Measurements from ENCODE around the gene SHD. TPM values are rescaled to one million over a fixed set of nuclear protein-coding genes. Genes with fewer than 3 reads are reported as not detected.
"Not testable (repeated sequence)": the region's sequence is repeated elsewhere in the genome, so short reads cannot be mapped to it uniquely, and the experiment has no call there.

Gene SHD
- total and polyA plus RNA-seq, 9 of the 15 experiments (the other 6 are each of a cell fraction or from before 2014, with no cell fraction given) = 0.05 to 0.62 (median 0.15) TPM; not detected in 5

- ATAC-seq; H3K9me3 ChIP-seq (replicated peaks; ENCODE audit: control insufficient read depth, insufficient read depth, low read depth, low read length); DNase-seq (ENCODE audit: extremely low read depth in 1 of 4, low spot score in 3 of 4); H3K27me3 ChIP-seq (ENCODE audit: control insufficient read depth in 2 of 2, insufficient read depth in 2 of 2, low read length in 2 of 2); BruUV-seq (replicated peaks); H3K79me2 ChIP-seq (ENCODE audit: control insufficient read depth, insufficient read depth, low read length); in situ Hi-C loops (cut with MboI); intact Hi-C loops (cut with micrococcal nuclease); H3K9me1 ChIP-seq (ENCODE audit: control insufficient read depth, insufficient read depth, low read length); POLR2A ChIA-PET; FAIRE-seq: not testable (repeated sequence)
- Histone ChIP-seq H4K20me1 (replicated peaks; ENCODE audit: control insufficient read depth, insufficient read depth, low read length) (peaks cover 13% of the 10 kb centered on the region), H2AFZ (ENCODE audit: low read depth, low read length) (peak overlapping the region; percentile 98), H3K36me3 (ENCODE audit: control insufficient read depth, insufficient read depth, low read length) (peaks cover 25% of the 10 kb centered on the region; the same call in 2 of the 3 replicates), H3K4me2 (ENCODE audit: insufficient read depth, low read length) (peak overlapping the region; percentile 97), H3K27ac (ENCODE audit: extremely low read depth, low read depth, low read length) (peak overlapping the region; percentile 100), H3K4me1 (replicated peaks in 1 of 2; ENCODE audit: control insufficient read depth in 2 of 2, insufficient read depth in 2 of 2, low read length in 2 of 2) (peaks cover 7 to 12% of the 10 kb centered on the region in 2 experiments; a peak in 4 of 5 replicates), H3K9ac (ENCODE audit: insufficient read depth in 1 of 2, low read depth in 2 of 2, low read length in 2 of 2) (peak overlapping the region in 1 of 2 experiments; percentile 98; a peak in 1 of 4 replicates), H3K4me3 (peak overlapping the region; percentile 78)
- 0 out of 2 replicates have a peak, but pooled peaks have one; percentile 12 for TF ChIP-seq ZNF121 (CRISPR knock-in tag; conservative IDR thresholded peaks at IDR 0.05)
- WGBS (ENCODE audit: insufficient coverage, low coverage, missing lambda C conversion rate) = 92% methylated on average over 6 of the region's 6 CpGs
- CTCF ChIA-PET (ENCODE audit: low intra/inter-chr PET ratio) = interaction anchor here (0.6 kb wide), 1 partner anchor 34 kb away, joined by 3 read pairs; no protein-coding TSS in a partner anchor
Measured at GRCh38 chr19:4245938-4246337, 33.1 kb upstream of the SHD start.

GRCh38 chr19:4246767-4247593 is 32.1 kb upstream of the SHD start, which contains the start of gene YJU2:
Gene YJU2, plus strand, starts transcription at chr19:4247080. Its CDS starts 67 bp downstream, at chr19:4247147.
- peak; percentile 98 for FAIRE-seq
- TF ChIP-seq ILF3 (IDR thresholded peaks at IDR 0.05; ENCODE audit: borderline replicate concordance) (no peak), CTBP1 (IDR thresholded peaks at IDR 0.05; ENCODE audit: borderline replicate concordance) (peak; percentile 80), CHCHD3 (CRISPR knock-in tag; IDR thresholded peaks at IDR 0.05) (0 out of 2 replicates have a peak, but pooled peaks have one; percentile 42), CREB5 (CRISPR knock-in tag; IDR thresholded peaks at IDR 0.05) (0 out of 2 replicates have a peak, but pooled peaks have one; percentile 45), ZBTB7A (IDR thresholded peaks at IDR 0.05; ENCODE audit: borderline replicate concordance, control insufficient read depth, low read depth, low read length) (peak; percentile 39; the same call in 1 of the 2 replicates), CBX3 (IDR thresholded peaks at IDR 0.05; ENCODE audit: borderline replicate concordance in 1 of 2, low read length in 2 of 2) (peak in 1 of 2 experiments; percentile 98; a peak in 2 of 3 replicates), NELFE (IDR thresholded peaks at IDR 0.05; ENCODE audit: insufficient read depth, insufficient read length) (no peak), ZNF263 (CRISPR knock-in tag; IDR thresholded peaks at IDR 0.05; ENCODE audit: borderline replicate concordance) (peak; percentile 95), ASH1L (IDR thresholded peaks at IDR 0.05; ENCODE audit: borderline replicate concordance, low read depth, partially characterized antibody) (peak; percentile 99), ZNF174 (CRISPR knock-in tag; IDR thresholded peaks at IDR 0.05) (no peak), TBP (optimal IDR thresholded peaks at IDR 0.05; ENCODE audit: low read depth, low read length) (peak; percentile 79)

More at GRCh38 chr19:4246767-4247593, 32.1 kb upstream of the SHD start, which contains the start of gene YJU2:
- intact Hi-C loops (cut with micrococcal nuclease) (no loop called here), in situ Hi-C loops (cut with MboI) (no loop called here)
- peaks cover 7 to 12% of the 10 kb centered on the region in 2 experiments; a peak in 4 of 5 replicates for H3K4me1 ChIP-seq (replicated peaks in 1 of 2; ENCODE audit: control insufficient read depth in 2 of 2, insufficient read depth in 2 of 2, low read length in 2 of 2)
- H3K4me2 ChIP-seq (ENCODE audit: insufficient read depth, low read length) = peak within 1 kb of the TSS; percentile 97
- H3K27me3 ChIP-seq (ENCODE audit: control insufficient read depth in 2 of 2, insufficient read depth in 2 of 2, low read length in 2 of 2) = no peaks in the 10 kb centered on the region
- WGBS (ENCODE audit: insufficient coverage, low coverage, missing lambda C conversion rate) = under 1% methylated on average over 39 of the region's 45 CpGs
- peak within 1 kb of the TSS; percentile 98 for H2AFZ ChIP-seq (ENCODE audit: low read depth, low read length)
- H3K9me3 ChIP-seq (replicated peaks; ENCODE audit: control insufficient read depth, insufficient read depth, low read depth, low read length) = peaks cover 2% of the 10 kb centered on the region; the same call in 1 of the 2 replicates
- H3K36me3 ChIP-seq (ENCODE audit: control insufficient read depth, insufficient read depth, low read length) = peaks cover 36% of the 10 kb centered on the region; the same call in 2 of the 3 replicates
- peak within 1 kb of the TSS; percentile 90 to 98 for H3K9ac ChIP-seq (ENCODE audit: insufficient read depth in 1 of 2, low read depth in 2 of 2, low read length in 2 of 2)
- H3K9me1 ChIP-seq (ENCODE audit: control insufficient read depth, insufficient read depth, low read length) = peaks cover 3% of the 10 kb centered on the region
- ATAC-seq (peak; percentile 99), DNase-seq (ENCODE audit: extremely low read depth in 1 of 4, low spot score in 3 of 4) (peak; percentile 99 to 100 (median 99))
- peak within 1 kb of the TSS; percentile 100 for H3K27ac ChIP-seq (ENCODE audit: extremely low read depth, low read depth, low read length)
- peaks cover 13% of the 10 kb centered on the region for H4K20me1 ChIP-seq (replicated peaks; ENCODE audit: control insufficient read depth, insufficient read depth, low read length)
- BruUV-seq (replicated peaks) = TSS peak; percentile 94
- POLR2A ChIA-PET = interaction anchor here (0.6 to 1.8 kb wide), 12 partner anchors 9 to 278 kb away, joined by 3 to 13 read pairs (median 4); partner anchors contain the start of gene EEF2
- H3K4me3 ChIP-seq = peak within 1 kb of the TSS; percentile 78
- CTCF ChIA-PET (ENCODE audit: low intra/inter-chr PET ratio) = no interaction called here
- peaks cover 5% of the 10 kb centered on the region for H3K79me2 ChIP-seq (ENCODE audit: control insufficient read depth, insufficient read depth, low read length)
